ENCODE measurements around the gene FAM135A. TPM values are rescaled to one million over a fixed set of nuclear protein-coding genes. Genes with fewer than 3 reads are reported as not detected.
"Not testable (repeated sequence)": the region's sequence is repeated elsewhere in the genome, so short reads cannot be mapped to it uniquely, and the experiment has no call there.

FAM135A gene
- total RNA-seq, 1 donor: 16.3 TPM

DNA sequence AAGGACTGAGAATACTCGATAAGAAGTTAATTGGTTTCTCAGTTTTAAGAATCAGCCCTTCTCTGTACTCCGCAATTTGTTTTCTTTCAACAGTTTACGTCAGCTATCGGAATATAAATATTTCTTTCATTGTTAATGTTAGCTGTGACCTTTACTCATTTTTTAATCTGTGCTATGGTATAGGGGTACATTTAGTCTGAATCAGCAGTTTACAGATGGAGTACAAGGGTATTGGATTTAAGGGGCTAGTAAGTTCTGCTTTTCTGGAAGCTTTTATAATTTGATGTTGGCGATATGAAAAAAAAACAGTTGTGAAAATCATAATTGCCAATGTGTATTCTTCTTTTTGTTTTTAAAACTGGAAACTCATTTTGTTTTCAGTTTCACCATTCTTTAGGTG is 23.0 kb downstream of the FAM135A start:
- Histone ChIP-seq H3K79me2 (ENCODE audit: insufficient read depth, low read length) (no peaks in the 10 kb centered on the region), H3K36me3 (ENCODE audit: insufficient read depth, low read length) (no peaks in the 10 kb centered on the region), H3K4me1 (ENCODE audit: insufficient read depth, low read length) (no peaks in the 10 kb centered on the region), H3K4me3 (ENCODE audit: insufficient read depth, low read length) (no peak overlapping the region), H3K27me3 (ENCODE audit: insufficient read depth, low read length) (no peaks in the 10 kb centered on the region), H3K27ac (ENCODE audit: low read depth, low read length) (no peak overlapping the region), H3K9me3 (ENCODE audit: low read depth, low read length) (no peaks in the 10 kb centered on the region), H4K20me1 (ENCODE audit: insufficient read depth, low read length) (no peaks in the 10 kb centered on the region), H2AFZ (ENCODE audit: low read length) (no peak overlapping the region), H3K4me2 (ENCODE audit: insufficient read depth, low read length) (no peak overlapping the region)
- TF ChIP-seq, protein P1, sequence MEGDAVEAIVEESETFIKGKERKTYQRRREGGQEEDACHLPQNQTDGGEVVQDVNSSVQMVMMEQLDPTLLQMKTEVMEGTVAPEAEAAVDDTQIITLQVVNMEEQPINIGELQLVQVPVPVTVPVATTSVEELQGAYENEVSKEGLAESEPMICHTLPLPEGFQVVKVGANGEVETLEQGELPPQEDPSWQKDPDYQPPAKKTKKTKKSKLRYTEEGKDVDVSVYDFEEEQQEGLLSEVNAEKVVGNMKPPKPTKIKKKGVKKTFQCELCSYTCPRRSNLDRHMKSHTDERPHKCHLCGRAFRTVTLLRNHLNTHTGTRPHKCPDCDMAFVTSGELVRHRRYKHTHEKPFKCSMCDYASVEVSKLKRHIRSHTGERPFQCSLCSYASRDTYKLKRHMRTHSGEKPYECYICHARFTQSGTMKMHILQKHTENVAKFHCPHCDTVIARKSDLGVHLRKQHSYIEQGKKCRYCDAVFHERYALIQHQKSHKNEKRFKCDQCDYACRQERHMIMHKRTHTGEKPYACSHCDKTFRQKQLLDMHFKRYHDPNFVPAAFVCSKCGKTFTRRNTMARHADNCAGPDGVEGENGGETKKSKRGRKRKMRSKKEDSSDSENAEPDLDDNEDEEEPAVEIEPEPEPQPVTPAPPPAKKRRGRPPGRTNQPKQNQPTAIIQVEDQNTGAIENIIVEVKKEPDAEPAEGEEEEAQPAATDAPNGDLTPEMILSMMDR (IDR thresholded peaks at IDR 0.05; ENCODE audit: extremely low read depth, low read depth, low read length): no peak
- no peak for DNase-seq (ENCODE audit: insufficient read length, low spot score, missing footprints)

DNA sequence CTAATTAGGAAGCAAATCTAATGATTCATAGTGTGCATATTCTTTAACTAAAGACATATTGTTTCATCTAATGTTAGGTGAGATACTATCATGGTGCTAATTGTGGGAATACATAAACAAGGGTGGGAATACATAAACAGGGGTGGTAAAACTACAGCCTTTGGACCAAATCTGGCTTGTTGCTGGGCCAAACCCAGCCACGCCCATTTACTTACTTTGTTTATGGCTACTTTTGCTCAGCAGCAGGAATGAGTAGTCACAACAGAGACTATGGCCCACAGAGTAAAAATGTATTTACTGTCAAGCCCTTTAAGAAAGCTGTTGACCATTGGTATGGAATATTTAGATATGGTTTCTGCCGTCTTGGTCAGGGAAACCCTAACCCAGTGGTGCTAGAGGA is 31.7 kb downstream of the FAM135A start:
- H3K27me3 ChIP-seq (ENCODE audit: insufficient read depth, low read length): no peaks in the 10 kb centered on the region

DNA sequence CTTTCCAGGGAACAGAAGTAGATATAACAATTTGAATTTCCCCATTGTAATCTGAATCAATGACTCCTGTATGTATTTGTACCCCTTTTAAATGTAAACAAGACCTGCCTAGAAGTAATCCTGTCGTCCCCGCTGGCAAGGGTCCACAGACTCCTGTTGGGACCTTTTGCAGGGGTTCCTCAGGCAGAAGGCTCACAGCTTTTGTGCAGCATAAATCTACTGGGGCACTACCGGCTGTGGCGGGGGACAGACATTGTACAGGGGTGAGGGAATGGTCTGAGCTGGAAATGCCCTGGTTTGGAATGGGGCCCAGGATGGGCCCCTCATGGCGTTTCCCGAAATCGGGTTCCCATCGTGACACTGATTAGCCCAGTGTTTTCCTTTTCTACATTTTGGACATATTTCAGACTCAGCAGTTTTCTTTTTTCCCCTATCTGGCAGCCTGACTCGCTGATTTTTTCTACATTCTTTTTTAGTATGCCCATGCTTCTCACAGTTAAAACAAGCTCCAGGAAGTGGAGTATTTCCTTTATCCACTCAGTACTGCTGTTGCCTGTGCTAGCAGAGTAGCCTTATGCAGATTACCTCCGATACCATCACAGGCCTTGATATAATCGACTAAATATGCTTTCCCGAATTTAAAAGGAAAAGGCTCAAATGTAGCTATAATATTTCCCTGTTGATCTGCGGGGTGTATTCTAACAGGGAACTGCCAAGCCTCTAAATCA is 34.2 kb downstream of the FAM135A start:
- not testable (repeated sequence) for H2AFZ ChIP-seq (ENCODE audit: low read length); DNase-seq (ENCODE audit: insufficient read length, low spot score, missing footprints); H3K4me2 ChIP-seq (ENCODE audit: insufficient read depth, low read length); H3K9me3 ChIP-seq (ENCODE audit: low read depth, low read length); H3K4me3 ChIP-seq (ENCODE audit: insufficient read depth, low read length); H4K20me1 ChIP-seq (ENCODE audit: insufficient read depth, low read length); H3K27ac ChIP-seq (ENCODE audit: low read depth, low read length); H3K4me1 ChIP-seq (ENCODE audit: insufficient read depth, low read length); H3K36me3 ChIP-seq (ENCODE audit: insufficient read depth, low read length); H3K27me3 ChIP-seq (ENCODE audit: insufficient read depth, low read length); H3K79me2 ChIP-seq (ENCODE audit: insufficient read depth, low read length)

More for the DNA sequence above, 31.7 kb downstream of the FAM135A start:
- DNase-seq (ENCODE audit: insufficient read length, low spot score, missing footprints): no peak
- H3K4me1 ChIP-seq (ENCODE audit: insufficient read depth, low read length): no peaks in the 10 kb centered on the region
- H3K79me2 ChIP-seq (ENCODE audit: insufficient read depth, low read length): no peaks in the 10 kb centered on the region
- no peaks in the 10 kb centered on the region for H3K9me3 ChIP-seq (ENCODE audit: low read depth, low read length)
- H3K27ac ChIP-seq (ENCODE audit: low read depth, low read length): no peak overlapping the region
- no peak overlapping the region for H3K4me3 ChIP-seq (ENCODE audit: insufficient read depth, low read length)
- H4K20me1 ChIP-seq (ENCODE audit: insufficient read depth, low read length): no peaks in the 10 kb centered on the region
- H3K4me2 ChIP-seq (ENCODE audit: insufficient read depth, low read length): no peak overlapping the region
- H3K36me3 ChIP-seq (ENCODE audit: insufficient read depth, low read length): no peaks in the 10 kb centered on the region
- no peak overlapping the region for H2AFZ ChIP-seq (ENCODE audit: low read length)
- TF ChIP-seq, protein P1 (IDR thresholded peaks at IDR 0.05; ENCODE audit: extremely low read depth, low read depth, low read length): no peak

DNA sequence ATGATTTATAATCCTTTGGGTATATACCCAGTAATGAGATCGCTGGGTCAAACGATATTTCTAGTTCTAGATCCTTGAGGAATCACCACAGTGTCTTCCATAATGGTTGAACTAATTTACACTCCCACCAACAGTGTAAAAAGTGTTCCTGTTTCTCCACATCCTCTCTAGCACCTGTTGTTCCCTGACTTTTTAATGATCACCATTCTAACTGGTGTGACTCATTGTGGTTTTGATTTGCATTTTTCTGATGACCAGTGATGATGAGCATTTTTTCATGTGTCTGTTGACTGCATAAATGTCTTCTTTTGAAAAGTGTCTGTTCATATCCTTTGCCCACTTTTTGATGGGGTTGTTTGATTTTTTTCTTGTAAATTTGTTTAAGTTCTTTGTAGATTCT is 40.6 kb downstream of the FAM135A start:
- H3K9me3 ChIP-seq (ENCODE audit: low read depth, low read length); H4K20me1 ChIP-seq (ENCODE audit: insufficient read depth, low read length); H2AFZ ChIP-seq (ENCODE audit: low read length); H3K4me3 ChIP-seq (ENCODE audit: insufficient read depth, low read length); H3K36me3 ChIP-seq (ENCODE audit: insufficient read depth, low read length); H3K4me2 ChIP-seq (ENCODE audit: insufficient read depth, low read length); DNase-seq (ENCODE audit: insufficient read length, low spot score, missing footprints); H3K27ac ChIP-seq (ENCODE audit: low read depth, low read length); H3K27me3 ChIP-seq (ENCODE audit: insufficient read depth, low read length); H3K4me1 ChIP-seq (ENCODE audit: insufficient read depth, low read length); H3K79me2 ChIP-seq (ENCODE audit: insufficient read depth, low read length): not testable (repeated sequence)

DNA sequence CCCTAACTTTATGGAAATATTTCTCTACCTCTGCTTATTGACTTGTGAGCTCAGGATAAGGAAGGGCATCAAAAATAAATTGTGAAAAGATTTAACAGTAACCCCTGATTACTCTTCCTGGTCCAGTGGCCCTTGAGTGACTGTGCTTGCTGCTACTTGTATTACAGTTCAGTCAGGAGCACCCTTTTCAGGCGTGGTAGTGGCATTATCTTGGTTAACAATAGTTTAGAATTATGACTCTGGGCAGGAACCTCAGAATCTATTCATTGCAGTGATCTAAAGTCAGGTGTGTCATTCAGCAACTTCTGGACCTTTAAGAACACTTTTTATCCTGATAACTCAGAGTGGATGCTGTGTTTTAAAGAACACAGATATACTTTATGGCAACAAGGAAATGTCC is 43.4 kb downstream of the FAM135A start:
- Histone ChIP-seq H3K27me3 (ENCODE audit: insufficient read depth, low read length) (no peaks in the 10 kb centered on the region), H3K9me3 (ENCODE audit: low read depth, low read length) (no peaks in the 10 kb centered on the region), H3K4me2 (ENCODE audit: insufficient read depth, low read length) (no peak overlapping the region), H3K27ac (ENCODE audit: low read depth, low read length) (no peak overlapping the region), H3K79me2 (ENCODE audit: insufficient read depth, low read length) (no peaks in the 10 kb centered on the region), H3K4me1 (ENCODE audit: insufficient read depth, low read length) (no peaks in the 10 kb centered on the region), H2AFZ (ENCODE audit: low read length) (no peak overlapping the region), H4K20me1 (ENCODE audit: insufficient read depth, low read length) (no peaks in the 10 kb centered on the region), H3K36me3 (ENCODE audit: insufficient read depth, low read length) (no peaks in the 10 kb centered on the region), H3K4me3 (ENCODE audit: insufficient read depth, low read length) (no peak overlapping the region)
- no peak for DNase-seq (ENCODE audit: insufficient read length, low spot score, missing footprints)
- TF ChIP-seq, protein P1 (IDR thresholded peaks at IDR 0.05; ENCODE audit: extremely low read depth, low read depth, low read length): no peak

Measured in osteoblast (primary cell).